22Rv1 (cell line): ENCODE measurements around the gene TTYH2.

Source experiments
- CTCF ChIP-seq: fragments of 450-650 bp; IDR thresholded peaks from 2 replicates; pipeline ENCODE4 v1.5.1; 2017; ENCODE audit warnings: mild to moderate bottlenecking
- ZFX ChIP-seq: fragments of 450-650 bp; IDR thresholded peaks from 2 replicates; pipeline ENCODE4 v1.6.1; 2017; ENCODE audit warnings: antibody characterized with exemption, borderline replicate concordance

- TF ChIP-seq CTCF (no peak), ZFX (no peak)
Observed at GRCh38 chr17:74260525-74260850, 47.1 kb downstream of the TTYH2 start.
